ENCODE data around the gene SLC41A1. TPM values are rescaled to one million over a fixed set of nuclear protein-coding genes. Genes with fewer than 3 reads are reported as not detected.

SLC41A1 gene
- total and polyA plus RNA-seq, 2 donors (not counting 3 experiments of a cell fraction or from before 2014, with no cell fraction given): 21.7 to 22.0 TPM

DNA sequence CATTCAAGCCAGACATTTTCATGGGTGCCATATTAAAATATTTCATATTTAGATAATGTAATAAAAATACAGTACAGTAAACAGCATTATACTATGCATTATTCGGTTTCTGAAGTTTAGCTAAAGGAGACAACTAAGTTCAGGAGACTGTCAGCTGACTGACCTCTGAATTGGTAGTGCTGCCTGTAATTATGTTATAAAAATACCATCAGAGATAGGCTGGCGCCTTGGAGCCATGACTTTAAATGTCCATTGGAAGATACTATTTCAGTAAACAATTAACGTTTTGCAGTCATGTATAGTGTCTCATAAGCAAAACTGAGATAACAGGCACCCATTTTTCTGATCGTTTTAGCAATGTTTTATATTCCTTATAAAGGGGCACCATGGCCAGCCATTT is 26.4 kb downstream of the SLC41A1 start:
- no TSS peak for BruUV-seq (replicated peaks)
- intact Hi-C loops (cut with micrococcal nuclease): no loop called here
- POLR2A ChIA-PET: no interaction called here

More for the DNA sequence above, 26.4 kb downstream of the SLC41A1 start:
- no peaks in the 10 kb centered on the region for H3K79me2 ChIP-seq (ENCODE audit: control insufficient read depth, insufficient read depth, low read length)
- no peaks in the 10 kb centered on the region for H4K20me1 ChIP-seq (replicated peaks; ENCODE audit: control insufficient read depth, extremely low read depth, insufficient read depth, low read length)
- H3K4me2 ChIP-seq (ENCODE audit: insufficient read depth, low read length): no peak overlapping the region
- H3K9me1 ChIP-seq (replicated peaks; ENCODE audit: control insufficient read depth, extremely low read depth, insufficient read depth, low read length): no peaks in the 10 kb centered on the region
- DNase-seq (ENCODE audit: low read depth, low spot score): no peak
- FAIRE-seq: no peak
- CTCF ChIA-PET: interaction anchor here (1.1 to 12.5 kb wide), 6 partner anchors 13 to 320 kb away, joined by 3 to 403 read pairs (median 5); no protein-coding TSS in a partner anchor
- no peaks in the 10 kb centered on the region for H3K27me3 ChIP-seq (ENCODE audit: control insufficient read depth in 2 of 2, insufficient read depth in 2 of 2, low read length in 2 of 2)
- H3K9ac ChIP-seq (replicated peaks; ENCODE audit: extremely low read depth, insufficient read depth, low read length): no peak overlapping the region
- TF ChIP-seq POLR2AphosphoS5 (IDR thresholded peaks at IDR 0.05; ENCODE audit: insufficient read depth, low read depth, low read length) (no peak), EZH2 (IDR thresholded peaks at IDR 0.05; ENCODE audit: borderline replicate concordance, low read depth, low read length, severe bottlenecking) (no peak), FOS (IDR thresholded peaks at IDR 0.05; ENCODE audit: borderline replicate concordance, insufficient read depth, low read length) (no peak), MYC (IDR thresholded peaks at IDR 0.05; ENCODE audit: low read depth, low read length) (no peak), GATA2 (IDR thresholded peaks at IDR 0.05; ENCODE audit: insufficient read depth, insufficient read length, low read depth, low read length) (no peak), JUN (IDR thresholded peaks at IDR 0.05; ENCODE audit: borderline replicate concordance, insufficient read depth, insufficient read length, low read depth) (no peak), POLR2A (IDR thresholded peaks at IDR 0.05; ENCODE audit: low read depth, low read length) (no peak)
- TF ChIP-seq, protein P1, sequence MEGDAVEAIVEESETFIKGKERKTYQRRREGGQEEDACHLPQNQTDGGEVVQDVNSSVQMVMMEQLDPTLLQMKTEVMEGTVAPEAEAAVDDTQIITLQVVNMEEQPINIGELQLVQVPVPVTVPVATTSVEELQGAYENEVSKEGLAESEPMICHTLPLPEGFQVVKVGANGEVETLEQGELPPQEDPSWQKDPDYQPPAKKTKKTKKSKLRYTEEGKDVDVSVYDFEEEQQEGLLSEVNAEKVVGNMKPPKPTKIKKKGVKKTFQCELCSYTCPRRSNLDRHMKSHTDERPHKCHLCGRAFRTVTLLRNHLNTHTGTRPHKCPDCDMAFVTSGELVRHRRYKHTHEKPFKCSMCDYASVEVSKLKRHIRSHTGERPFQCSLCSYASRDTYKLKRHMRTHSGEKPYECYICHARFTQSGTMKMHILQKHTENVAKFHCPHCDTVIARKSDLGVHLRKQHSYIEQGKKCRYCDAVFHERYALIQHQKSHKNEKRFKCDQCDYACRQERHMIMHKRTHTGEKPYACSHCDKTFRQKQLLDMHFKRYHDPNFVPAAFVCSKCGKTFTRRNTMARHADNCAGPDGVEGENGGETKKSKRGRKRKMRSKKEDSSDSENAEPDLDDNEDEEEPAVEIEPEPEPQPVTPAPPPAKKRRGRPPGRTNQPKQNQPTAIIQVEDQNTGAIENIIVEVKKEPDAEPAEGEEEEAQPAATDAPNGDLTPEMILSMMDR (IDR thresholded peaks at IDR 0.05; ENCODE audit: extremely low read depth in 1 of 2, insufficient read depth in 1 of 2, low read depth in 1 of 2, low read length in 2 of 2): no peak
- TF ChIP-seq, protein P2, sequence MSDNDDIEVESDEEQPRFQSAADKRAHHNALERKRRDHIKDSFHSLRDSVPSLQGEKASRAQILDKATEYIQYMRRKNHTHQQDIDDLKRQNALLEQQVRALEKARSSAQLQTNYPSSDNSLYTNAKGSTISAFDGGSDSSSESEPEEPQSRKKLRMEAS (IDR thresholded peaks at IDR 0.05; ENCODE audit: insufficient read depth, insufficient read length): no peak
- no peak overlapping the region for H3K4me3 ChIP-seq (replicated peaks in 1 of 3; ENCODE audit: insufficient read depth in 1 of 3, low read depth in 1 of 3, low read length in 3 of 3)
- H3K27ac ChIP-seq (ENCODE audit: insufficient read depth, low read depth, low read length): no peak overlapping the region
- no peak overlapping the region for H2AFZ ChIP-seq (ENCODE audit: low read depth, low read length)
- no peaks in the 10 kb centered on the region for H3K9me3 ChIP-seq (replicated peaks; ENCODE audit: control insufficient read depth, insufficient read depth, low read length)
- dilution Hi-C loops (cut with MboI; ENCODE audit: extremely low pct_ligation_motif_present, low sequenced_read_pairs): no loop called here
- no peaks in the 10 kb centered on the region for H3K36me3 ChIP-seq (ENCODE audit: control insufficient read depth in 2 of 2, extremely low read depth in 1 of 2, insufficient read depth in 2 of 2, low read length in 2 of 2)
- H3K4me1 ChIP-seq (ENCODE audit: control insufficient read depth, extremely low read depth, insufficient read depth, low read length): no peaks in the 10 kb centered on the region
